Fibroblast of lung (primary cell): ENCODE results near the gene KRT6C. TPM values are rescaled to one million over a fixed set of nuclear protein-coding genes. Genes with fewer than 3 reads are reported as not detected.

ENCODE experiments used
- DNase-seq, 2 donors: peaks; one replicate each; pipeline versions ENCODE4 v3.0.0 to v3.0.0-alpha.2; 2010; ENCODE audit warnings: low read depth in 2 of 2
- H2AFZ ChIP-seq: 2 replicates; pipeline ENCODE4 v1.5.1; 2012; ENCODE audit warnings: low read length, control low read depth, inconsistent platforms
- H3K27ac ChIP-seq: 2 replicates; pipeline ENCODE4 v1.5.1; 2011; ENCODE audit warnings: low read length, control low read depth; ENCODE audit not compliant: insufficient read depth
- H3K27me3 ChIP-seq: 2 replicates; pipeline ENCODE4 v1.5.1; 2011; ENCODE audit warnings: mild to moderate bottlenecking, low read length; ENCODE audit not compliant: control insufficient read depth, insufficient read depth
- H3K36me3 ChIP-seq: 2 replicates; pipeline ENCODE4 v1.5.1; 2011; ENCODE audit warnings: low read length; ENCODE audit not compliant: control insufficient read depth, insufficient read depth
- H3K4me1 ChIP-seq: 2 replicates; pipeline ENCODE4 v1.5.1; 2011; ENCODE audit warnings: low read length; ENCODE audit not compliant: control insufficient read depth, insufficient read depth; ENCODE audit errors: extremely low read depth
- H3K4me2 ChIP-seq: 2 replicates; pipeline ENCODE4 v1.5.1; 2011; ENCODE audit warnings: low read length, control low read depth; ENCODE audit not compliant: insufficient read depth; ENCODE audit errors: extremely low read depth
- H3K4me3 ChIP-seq, 4 experiments: fragments of 200-600 bp in 1 of 4; sonication (generic) in 1 of 4; replicated peaks in 1 of 4; 2 replicates each; pipeline ENCODE4 v1.5.1; 2011 to 2016; ENCODE audit warnings: low read length in 4 of 4, low read depth in 3 of 4, mild to moderate bottlenecking in 3 of 4, control low read depth in 2 of 4, inconsistent platforms in 1 of 4, mixed read lengths in 1 of 4; ENCODE audit not compliant: insufficient read depth in 1 of 4; ENCODE audit errors: control extremely low read depth in 1 of 4
- H3K79me2 ChIP-seq: 2 replicates; pipeline ENCODE4 v1.5.1; 2012; ENCODE audit warnings: mild to moderate bottlenecking, low read length, inconsistent platforms; ENCODE audit not compliant: control insufficient read depth, insufficient read depth
- H3K9ac ChIP-seq: 2 replicates; pipeline ENCODE4 v1.5.1; 2011; ENCODE audit warnings: mild to moderate bottlenecking, low read length, control low read depth; ENCODE audit not compliant: insufficient read depth
- H3K9me3 ChIP-seq: 2 replicates; pipeline ENCODE4 v1.5.1; 2012; ENCODE audit warnings: low read depth, low read length; ENCODE audit not compliant: control insufficient read depth, insufficient read depth
- H4K20me1 ChIP-seq: 2 replicates; pipeline ENCODE4 v1.5.1; 2011; ENCODE audit warnings: low read length; ENCODE audit not compliant: control insufficient read depth, insufficient read depth; ENCODE audit errors: extremely low read depth
- EZH2 ChIP-seq: IDR thresholded peaks from 2 replicates; pipeline ENCODE4 v1.5.1; 2012; ENCODE audit warnings: low read length, control low read depth, mild to moderate bottlenecking; ENCODE audit errors: missing control alignments
- polyA plus RNA-seq, 2 donors: library from polyadenylated mRNA; depleted of rRNA in 1 of 2; stranded (reverse) in 1 of 2; unstranded in 1 of 2; fragments of >200 nt; gene quantifications; 2 replicates each; pipeline ENCODE4 v1.2.1, GENCODE V29; 2011 to 2012; ENCODE audit warnings: missing spikeins in 1 of 2
- total RNA-seq: library from RNA; depleted of rRNA; stranded (reverse); fragments of >200 nt; gene quantifications from 2 replicates; pipeline ENCODE4 v1.2.1, GENCODE V29; 2014
- TF ChIP-seq, protein P1 (sequence below), 2 donors: IDR thresholded peaks in 1 of 2; conservative IDR thresholded peaks in 1 of 2; 1 replicate in 1 of 2; 2 replicates in 1 of 2; pipeline ENCODE4 v1.5.1; 2011 to 2012; ENCODE audit warnings: low read length in 2 of 2, control low read depth in 1 of 2, inconsistent platforms in 1 of 2, low read depth in 1 of 2, mild to moderate bottlenecking in 1 of 2

KRT6C gene
- total and polyA plus RNA-seq, 2 donors (not counting 1 experiment from before 2014, with no cell fraction given) = not detected

DNA sequence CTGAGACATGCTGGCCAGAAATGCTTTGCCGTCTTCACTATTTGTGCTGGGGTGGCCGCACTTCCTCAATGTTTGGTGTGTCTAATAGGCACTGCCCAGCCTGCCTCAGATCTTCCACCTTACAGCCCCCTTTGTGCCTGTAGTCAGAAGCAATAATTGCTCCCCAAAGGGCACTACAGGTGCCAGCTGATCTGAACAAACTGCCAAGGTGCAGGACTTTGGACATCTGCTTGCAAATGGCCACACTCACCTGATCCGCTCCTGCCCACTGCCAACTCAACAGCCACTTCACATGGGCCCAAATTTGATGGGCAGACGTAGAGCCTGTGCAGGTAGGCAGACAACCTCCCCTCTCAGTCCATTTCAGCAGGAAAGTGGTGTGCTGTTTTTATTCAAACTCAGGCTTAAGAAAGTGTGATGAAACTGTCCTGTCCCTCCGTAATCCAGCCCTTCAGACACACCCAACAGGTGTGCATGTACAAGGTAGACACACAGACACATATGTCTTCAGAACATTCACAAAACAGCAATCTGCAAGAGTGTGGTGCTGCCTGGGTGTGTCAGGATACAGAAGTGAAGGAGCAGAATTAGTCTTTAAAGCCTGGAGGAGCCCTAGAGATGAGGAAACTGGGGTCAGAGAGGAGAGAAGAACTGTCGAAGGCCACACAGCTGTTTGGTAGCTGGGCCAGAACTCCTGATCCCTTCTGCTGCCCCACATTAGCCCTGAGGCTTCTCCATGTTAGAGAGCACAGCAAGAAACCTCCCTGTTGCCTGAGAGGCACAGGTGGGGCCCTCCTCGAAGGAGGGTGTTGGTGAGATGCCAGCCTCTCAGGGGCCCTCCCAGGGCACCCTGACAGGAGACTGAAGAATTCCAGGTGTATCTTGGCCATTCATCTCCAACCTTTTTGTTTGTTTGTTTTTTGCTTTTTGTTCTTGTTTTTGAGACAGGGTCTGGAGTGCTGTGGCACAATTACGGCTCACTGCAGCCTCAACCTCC, 35.0 kb downstream of the KRT6C start:
- no peak overlapping the region for H3K27ac ChIP-seq
- no peak overlapping the region for H2AFZ ChIP-seq
- DNase-seq = no peak
- H3K9ac ChIP-seq = no peak overlapping the region
- no peaks in the 10 kb centered on the region for H4K20me1 ChIP-seq
- H3K4me2 ChIP-seq = no peak overlapping the region
- no peaks in the 10 kb centered on the region for H3K36me3 ChIP-seq
- TF ChIP-seq EZH2 = no peak
- TF ChIP-seq, protein P1, sequence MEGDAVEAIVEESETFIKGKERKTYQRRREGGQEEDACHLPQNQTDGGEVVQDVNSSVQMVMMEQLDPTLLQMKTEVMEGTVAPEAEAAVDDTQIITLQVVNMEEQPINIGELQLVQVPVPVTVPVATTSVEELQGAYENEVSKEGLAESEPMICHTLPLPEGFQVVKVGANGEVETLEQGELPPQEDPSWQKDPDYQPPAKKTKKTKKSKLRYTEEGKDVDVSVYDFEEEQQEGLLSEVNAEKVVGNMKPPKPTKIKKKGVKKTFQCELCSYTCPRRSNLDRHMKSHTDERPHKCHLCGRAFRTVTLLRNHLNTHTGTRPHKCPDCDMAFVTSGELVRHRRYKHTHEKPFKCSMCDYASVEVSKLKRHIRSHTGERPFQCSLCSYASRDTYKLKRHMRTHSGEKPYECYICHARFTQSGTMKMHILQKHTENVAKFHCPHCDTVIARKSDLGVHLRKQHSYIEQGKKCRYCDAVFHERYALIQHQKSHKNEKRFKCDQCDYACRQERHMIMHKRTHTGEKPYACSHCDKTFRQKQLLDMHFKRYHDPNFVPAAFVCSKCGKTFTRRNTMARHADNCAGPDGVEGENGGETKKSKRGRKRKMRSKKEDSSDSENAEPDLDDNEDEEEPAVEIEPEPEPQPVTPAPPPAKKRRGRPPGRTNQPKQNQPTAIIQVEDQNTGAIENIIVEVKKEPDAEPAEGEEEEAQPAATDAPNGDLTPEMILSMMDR (conservative IDR thresholded peaks at IDR 0.05 in 1 of 2, IDR thresholded peaks at IDR 0.05 in 1 of 2; ENCODE audit: low read depth in 1 of 2, low read length in 2 of 2) = no peak
- no peaks in the 10 kb centered on the region for H3K9me3 ChIP-seq
- no peaks in the 10 kb centered on the region for H3K27me3 ChIP-seq
- H3K4me3 ChIP-seq = no peak overlapping the region
- no peaks in the 10 kb centered on the region for H3K4me1 ChIP-seq
- H3K79me2 ChIP-seq = no peaks in the 10 kb centered on the region

DNA sequence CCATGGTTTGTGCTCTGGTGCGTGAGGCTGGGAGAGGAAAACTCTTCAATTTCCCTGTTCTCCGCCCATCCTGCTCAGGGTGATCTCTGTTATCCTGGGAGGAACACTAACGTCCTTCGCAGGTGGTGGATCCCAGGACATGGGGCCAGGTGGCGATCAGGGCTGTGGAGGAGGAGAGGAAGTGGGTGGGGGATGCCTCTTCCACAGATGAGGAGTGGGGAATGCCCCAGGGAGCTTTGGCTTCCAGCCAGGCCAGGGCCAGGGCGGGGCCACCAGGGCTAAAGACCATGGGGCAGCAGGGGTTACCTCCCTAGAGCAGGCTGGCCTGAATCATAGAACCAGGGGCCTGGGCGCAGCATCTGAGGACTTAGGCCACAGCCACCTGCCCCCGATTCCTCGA, 36.1 kb downstream of the KRT6C start:
- TF ChIP-seq, protein P1 (conservative IDR thresholded peaks at IDR 0.05 in 1 of 2, IDR thresholded peaks at IDR 0.05 in 1 of 2; ENCODE audit: low read depth in 1 of 2, low read length in 2 of 2) = no peak
- TF ChIP-seq EZH2 = no peak
- Histone ChIP-seq H2AFZ (no peak overlapping the region), H3K4me2 (no peak overlapping the region)

DNA sequence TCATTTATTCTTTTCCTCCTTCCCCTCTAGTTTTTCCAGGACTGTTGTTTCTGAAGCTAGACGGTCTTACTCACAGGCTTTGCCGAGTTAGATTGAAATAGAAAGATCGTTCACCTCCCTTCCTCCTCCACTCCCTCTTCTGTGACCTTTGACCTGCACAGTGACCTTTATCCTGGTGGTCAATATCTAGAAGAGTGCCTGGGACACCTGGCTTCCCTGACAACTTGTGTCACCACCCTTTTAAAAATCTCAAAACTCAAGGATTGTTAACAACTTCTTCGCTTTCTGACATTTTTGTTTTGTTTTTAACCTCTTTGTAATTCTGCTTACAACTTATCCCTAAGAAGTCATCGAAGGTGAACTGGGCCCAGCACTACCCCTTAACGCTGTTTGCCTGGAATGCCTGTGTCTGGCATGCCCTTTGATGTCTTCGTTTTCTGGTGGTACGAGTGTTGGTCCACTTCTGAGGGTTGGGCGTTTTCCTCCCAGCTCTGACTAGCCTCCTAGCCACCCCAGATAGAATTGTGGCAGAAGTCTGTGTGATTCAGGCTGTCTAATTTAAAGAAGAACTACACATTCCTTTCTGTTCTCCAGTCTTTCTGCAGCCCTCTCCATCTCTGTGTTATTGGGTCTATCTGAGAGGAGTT, 36.7 kb downstream of the KRT6C start:
- H3K27me3 ChIP-seq = no peaks in the 10 kb centered on the region
- no peak for TF ChIP-seq EZH2
- TF ChIP-seq, protein P1 (conservative IDR thresholded peaks at IDR 0.05 in 1 of 2, IDR thresholded peaks at IDR 0.05 in 1 of 2; ENCODE audit: low read depth in 1 of 2, low read length in 2 of 2) = no peak
- H3K79me2 ChIP-seq = no peaks in the 10 kb centered on the region
- H3K27ac ChIP-seq = no peak overlapping the region
- H3K9ac ChIP-seq = no peak overlapping the region
- no peak for DNase-seq
- H4K20me1 ChIP-seq = no peaks in the 10 kb centered on the region
- no peaks in the 10 kb centered on the region for H3K4me1 ChIP-seq
- H3K4me3 ChIP-seq = no peak overlapping the region
- no peaks in the 10 kb centered on the region for H3K36me3 ChIP-seq
- no peaks in the 10 kb centered on the region for H3K9me3 ChIP-seq
- no peak overlapping the region for H3K4me2 ChIP-seq
- no peak overlapping the region for H2AFZ ChIP-seq

More for the DNA sequence above, 36.1 kb downstream of the KRT6C start:
- Histone ChIP-seq H3K9me3 (no peaks in the 10 kb centered on the region), H3K9ac (no peak overlapping the region), H3K79me2 (no peaks in the 10 kb centered on the region), H3K36me3 (no peaks in the 10 kb centered on the region), H4K20me1 (no peaks in the 10 kb centered on the region), H3K27me3 (no peaks in the 10 kb centered on the region), H3K4me3 (no peak overlapping the region), H3K4me1 (no peaks in the 10 kb centered on the region), H3K27ac (no peak overlapping the region)
- DNase-seq = no peak
